Eye (tissue), 1 donor: ENCODE data around the gene BMP6.

Experiments used
- DNase-seq: peaks from one replicate; pipeline ENCODE4 v3.0.0-alpha.2; 2015

Gene BMP6

GRCh38 chr6:7725849-7726415 lies at the start of gene BMP6:
Gene BMP6 (plus strand): TSS chr6:7726099. CDS start chr6:7726956, 857 bp downstream.
- DNase-seq, result peak; percentile 94

GRCh38 chr6:7677229-7677628 lies 48.7 kb upstream of the BMP6 start:
- no peak for DNase-seq

- no peak for DNase-seq
These were observed 45.4 kb upstream of the BMP6 start for GRCh38 chr6:7680393-7681075.

- DNase-seq, result no peak
These were observed 44.5 kb upstream of the BMP6 start for GRCh38 chr6:7681449-7681848.

- no peak for DNase-seq
These were observed 41.8 kb upstream of the BMP6 start for GRCh38 chr6:7684076-7684475.

- DNase-seq, result no peak
These were observed 41.1 kb upstream of the BMP6 start for GRCh38 chr6:7684843-7685242.

- no peak for DNase-seq
These were observed 40.6 kb upstream of the BMP6 start for GRCh38 chr6:7685276-7685675.

GRCh38 chr6:7687145-7688111 lies 38.5 kb upstream of the BMP6 start:
- DNase-seq, result no peak

GRCh38 chr6:7691021-7691420 lies 34.9 kb upstream of the BMP6 start:
- no peak for DNase-seq

- no peak for DNase-seq
These were observed 34.0 kb upstream of the BMP6 start for GRCh38 chr6:7691675-7692452.

- no peak for DNase-seq
These were observed 33.5 kb upstream of the BMP6 start for GRCh38 chr6:7692453-7692784.

- DNase-seq, result no peak
These were observed 32.1 kb upstream of the BMP6 start for GRCh38 chr6:7693827-7694226.

GRCh38 chr6:7696061-7696460 lies 29.8 kb upstream of the BMP6 start:
- DNase-seq, result no peak

GRCh38 chr6:7697432-7697819 lies 28.5 kb upstream of the BMP6 start:
- DNase-seq, result no peak

GRCh38 chr6:7697820-7698623 lies 27.9 kb upstream of the BMP6 start:
- no peak for DNase-seq

GRCh38 chr6:7701212-7701834 lies 24.6 kb upstream of the BMP6 start:
- DNase-seq, result no peak

- DNase-seq, result no peak
These were observed 22.7 kb upstream of the BMP6 start for GRCh38 chr6:7703148-7703680.

GRCh38 chr6:7705483-7705882 lies 20.4 kb upstream of the BMP6 start:
- DNase-seq, result no peak

GRCh38 chr6:7706269-7706668 lies 19.6 kb upstream of the BMP6 start:
- no peak for DNase-seq

GRCh38 chr6:7707787-7708186 lies 18.1 kb upstream of the BMP6 start:
- no peak for DNase-seq

- no peak for DNase-seq
These were observed 6.5 kb upstream of the BMP6 start for GRCh38 chr6:7719364-7719850.
